ENCODE results near the gene IL17F. TPM values are rescaled to one million over a fixed set of nuclear protein-coding genes. Genes with fewer than 3 reads are reported as not detected.

The IL17F gene
- total RNA-seq, 2 donors from 2014 or later = not detected

GRCh38 chr6:52288216-52288615, 43.9 kb upstream of the IL17F start:
- TF ChIP-seq, protein P1, sequence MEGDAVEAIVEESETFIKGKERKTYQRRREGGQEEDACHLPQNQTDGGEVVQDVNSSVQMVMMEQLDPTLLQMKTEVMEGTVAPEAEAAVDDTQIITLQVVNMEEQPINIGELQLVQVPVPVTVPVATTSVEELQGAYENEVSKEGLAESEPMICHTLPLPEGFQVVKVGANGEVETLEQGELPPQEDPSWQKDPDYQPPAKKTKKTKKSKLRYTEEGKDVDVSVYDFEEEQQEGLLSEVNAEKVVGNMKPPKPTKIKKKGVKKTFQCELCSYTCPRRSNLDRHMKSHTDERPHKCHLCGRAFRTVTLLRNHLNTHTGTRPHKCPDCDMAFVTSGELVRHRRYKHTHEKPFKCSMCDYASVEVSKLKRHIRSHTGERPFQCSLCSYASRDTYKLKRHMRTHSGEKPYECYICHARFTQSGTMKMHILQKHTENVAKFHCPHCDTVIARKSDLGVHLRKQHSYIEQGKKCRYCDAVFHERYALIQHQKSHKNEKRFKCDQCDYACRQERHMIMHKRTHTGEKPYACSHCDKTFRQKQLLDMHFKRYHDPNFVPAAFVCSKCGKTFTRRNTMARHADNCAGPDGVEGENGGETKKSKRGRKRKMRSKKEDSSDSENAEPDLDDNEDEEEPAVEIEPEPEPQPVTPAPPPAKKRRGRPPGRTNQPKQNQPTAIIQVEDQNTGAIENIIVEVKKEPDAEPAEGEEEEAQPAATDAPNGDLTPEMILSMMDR (conservative IDR thresholded peaks at IDR 0.05) = no peak
- no peak overlapping the region for H3K4me3 ChIP-seq (ENCODE audit: low read length)
- H3K9ac ChIP-seq (ENCODE audit: extremely low read depth, low read length, poor library complexity, severe bottlenecking) = no peak overlapping the region
- no peak overlapping the region for H3K4me3 Mint-ChIP-seq
- WGBS, 2 experiments (ENCODE audit: insufficient coverage in 1 of 2, insufficient read length in 1 of 2) = 89% methylated on average over 5 to 7 of the region's 7 CpGs
- H3K4me1 ChIP-seq (ENCODE audit: control insufficient read depth, insufficient read depth, low read length) = no peaks in the 10 kb centered on the region
- H3K27ac ChIP-seq (ENCODE audit: low read depth, low read length) = no peak overlapping the region
- H3K9me3 ChIP-seq (ENCODE audit: control insufficient read depth, low read length) = no peaks in the 10 kb centered on the region
- DNase-seq = no peak
- H3K4me1 Mint-ChIP-seq = peaks cover 5% of the 10 kb centered on the region
- H3K36me3 ChIP-seq (ENCODE audit: control insufficient read depth, insufficient read depth, low read length) = no peaks in the 10 kb centered on the region
- H3K27me3 ChIP-seq (ENCODE audit: control insufficient read depth, insufficient read depth, low read length, poor library complexity, severe bottlenecking) = no peaks in the 10 kb centered on the region
- H3K27ac Mint-ChIP-seq = no peak overlapping the region
- H3K27me3 Mint-ChIP-seq (ENCODE audit: insufficient read depth) = no peaks in the 10 kb centered on the region
- no peaks in the 10 kb centered on the region for H3K9me3 Mint-ChIP-seq
- H3K36me3 Mint-ChIP-seq (ENCODE audit: low read depth) = peaks cover 3% of the 10 kb centered on the region

DNA sequence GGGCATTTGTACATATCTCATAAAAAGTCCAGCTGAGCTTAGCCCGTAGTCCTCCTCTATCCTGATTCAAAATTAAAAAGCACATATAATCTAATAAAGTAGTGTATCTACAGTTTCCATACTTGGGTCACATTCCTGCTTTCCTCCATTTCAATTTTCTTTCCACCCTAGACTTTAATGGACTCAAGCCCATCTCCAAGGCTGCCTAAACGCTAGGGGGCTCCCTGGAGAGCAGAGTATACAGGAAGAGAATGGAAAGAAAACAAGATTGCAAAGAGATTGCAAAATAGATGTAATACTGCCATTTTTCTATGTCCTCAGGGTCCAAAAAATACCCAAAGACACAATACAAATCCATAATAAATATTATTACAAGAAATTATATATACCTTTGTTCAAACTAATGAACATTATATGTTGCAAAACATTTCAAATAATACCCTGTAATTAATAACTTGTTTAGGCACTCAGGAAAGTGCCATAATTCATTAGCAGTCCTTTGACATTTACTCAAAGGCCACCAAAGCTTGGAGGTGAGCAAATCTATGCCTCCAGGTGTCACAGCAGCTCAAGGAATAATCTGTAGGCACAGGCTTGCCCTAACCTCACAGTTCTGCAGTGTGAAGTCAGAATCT, 42.6 kb upstream of the IL17F start:
- Histone ChIP-seq H3K36me3 (ENCODE audit: control insufficient read depth, insufficient read depth, low read length) (peaks cover 12% of the 10 kb centered on the region), H3K9ac (ENCODE audit: extremely low read depth, low read length, poor library complexity, severe bottlenecking) (no peak overlapping the region), H3K4me3 (ENCODE audit: low read length) (no peak overlapping the region), H3K27ac (ENCODE audit: low read depth, low read length) (no peak overlapping the region), H3K4me1 (ENCODE audit: control insufficient read depth, insufficient read depth, low read length) (no peaks in the 10 kb centered on the region), H3K27me3 (ENCODE audit: control insufficient read depth, insufficient read depth, low read length, poor library complexity, severe bottlenecking) (no peaks in the 10 kb centered on the region), H3K9me3 (ENCODE audit: control insufficient read depth, low read length) (no peaks in the 10 kb centered on the region)
- Mint-ChIP-seq H3K9me3 (no peaks in the 10 kb centered on the region), H3K4me3 (no peak overlapping the region), H3K36me3 (ENCODE audit: low read depth) (peaks cover 16% of the 10 kb centered on the region), H3K27me3 (ENCODE audit: insufficient read depth) (no peaks in the 10 kb centered on the region), H3K4me1 (peaks cover 7% of the 10 kb centered on the region), H3K27ac (peak overlapping the region; percentile 32)
- DNase-seq = peak; percentile 88
- TF ChIP-seq, protein P1 (conservative IDR thresholded peaks at IDR 0.05) = peak; percentile 86
- 14% methylated on average over 2 of the region's 2 CpGs; no CpG with 5 or more reads in 1 of the 2 experiments for WGBS, 2 experiments (ENCODE audit: insufficient coverage in 1 of 2, insufficient read length in 1 of 2)

DNA sequence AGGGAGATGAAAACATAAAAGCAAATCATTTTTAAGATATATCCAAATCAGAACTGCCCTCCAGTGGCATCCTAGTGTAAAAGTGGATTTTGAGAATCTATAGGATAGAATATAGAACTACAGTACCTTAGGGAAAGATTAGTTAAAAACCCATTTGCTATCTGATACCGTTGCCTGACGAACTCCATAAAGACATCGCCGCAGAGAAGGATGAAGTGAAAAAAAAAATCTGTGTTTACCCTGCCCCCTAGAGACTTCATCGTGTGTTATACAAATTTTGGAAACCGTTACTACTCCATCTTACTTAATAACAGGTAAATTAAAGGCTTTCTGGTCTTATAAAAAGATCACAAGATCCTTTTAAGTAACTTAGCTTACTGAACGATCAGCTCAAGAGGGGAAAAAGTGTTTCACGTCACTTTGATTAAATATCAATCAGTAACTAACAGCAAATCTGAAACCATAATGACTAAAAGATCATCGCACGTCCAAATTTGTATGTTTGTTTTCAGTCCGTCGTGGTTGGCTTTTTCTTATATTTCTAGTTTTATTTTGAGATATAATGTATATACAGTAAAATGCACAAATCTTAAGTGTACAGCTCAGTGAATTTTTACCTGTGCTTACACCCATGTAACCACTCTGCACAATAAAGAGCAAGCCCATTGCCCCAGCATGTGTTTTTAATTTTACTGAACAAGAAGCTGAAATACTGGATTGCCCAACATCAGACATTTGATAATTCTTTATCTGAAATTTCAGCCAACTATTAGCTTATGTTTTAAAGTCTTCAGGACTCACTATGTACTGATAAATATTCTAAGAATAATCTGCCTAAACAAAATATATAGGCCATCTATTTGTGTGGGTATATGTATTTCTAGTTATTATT, 41.1 kb upstream of the IL17F start:
- 21 to 28% methylated on average over 5 to 11 of the region's 12 CpGs for WGBS, 2 experiments (ENCODE audit: insufficient coverage in 1 of 2, insufficient read length in 1 of 2)

More for the DNA sequence above, 41.1 kb upstream of the IL17F start:
- Mint-ChIP-seq H3K27ac (no peak overlapping the region), H3K27me3 (ENCODE audit: insufficient read depth) (no peaks in the 10 kb centered on the region), H3K36me3 (ENCODE audit: low read depth) (peaks cover 30% of the 10 kb centered on the region), H3K4me1 (peaks cover 7% of the 10 kb centered on the region), H3K9me3 (no peaks in the 10 kb centered on the region), H3K4me3 (no peak overlapping the region)
- no peak for DNase-seq
- Histone ChIP-seq H3K4me3 (ENCODE audit: low read length) (peak overlapping the region; percentile 92), H3K27me3 (ENCODE audit: control insufficient read depth, insufficient read depth, low read length, poor library complexity, severe bottlenecking) (no peaks in the 10 kb centered on the region), H3K27ac (ENCODE audit: low read depth, low read length) (no peak overlapping the region), H3K36me3 (ENCODE audit: control insufficient read depth, insufficient read depth, low read length) (peaks cover 25% of the 10 kb centered on the region), H3K9me3 (ENCODE audit: control insufficient read depth, low read length) (no peaks in the 10 kb centered on the region), H3K9ac (ENCODE audit: extremely low read depth, low read length, poor library complexity, severe bottlenecking) (peak overlapping the region; percentile 39), H3K4me1 (ENCODE audit: control insufficient read depth, insufficient read depth, low read length) (no peaks in the 10 kb centered on the region)
- TF ChIP-seq, protein P1 (conservative IDR thresholded peaks at IDR 0.05) = no peak
